Activated T-helper 1 cell treated with anti-CD3 and anti-CD28 coated beads, Interleukin-12 subunit alpha, Interleukin-12 subunit beta, Interleukin-2, Interleukin-4 antibody, amounts not matched to agents 30 ng/mL and 10 ng/mL and 1 ng/mL, durations not matched to agents 14 hours and 24 hours and 36 hours (primary cell): Measurements from ENCODE around the gene SETD6. TPM values are rescaled to one million over a fixed set of nuclear protein-coding genes. Genes with fewer than 3 reads are reported as not detected.
"Not testable (repeated sequence)": the region's sequence is repeated elsewhere in the genome, so short reads cannot be mapped to it uniquely, and the experiment has no call there.

Experiments used
- DNase-seq: peaks from one replicate; pipeline ENCODE4 v3.0.0; 2021; ENCODE audit warnings: low spot score
- H3K27ac Mint-ChIP-seq: one replicate; pipeline ENCODE4 v1.8.0; 2021; ENCODE audit warnings: mild to moderate bottlenecking, mixed read lengths
- H3K27me3 Mint-ChIP-seq: one replicate; pipeline ENCODE4 v1.8.0; 2022; ENCODE audit warnings: mild to moderate bottlenecking, moderate library complexity, mixed read lengths; ENCODE audit not compliant: insufficient read depth
- H3K36me3 Mint-ChIP-seq: one replicate; pipeline ENCODE4 v1.8.0; 2021; ENCODE audit warnings: low read depth, mixed read lengths
- H3K4me1 Mint-ChIP-seq: one replicate; pipeline ENCODE4 v1.8.0; 2021; ENCODE audit warnings: low read depth, mixed read lengths
- H3K4me3 Mint-ChIP-seq: one replicate; pipeline ENCODE4 v1.8.0; 2021; ENCODE audit warnings: mild to moderate bottlenecking, moderate library complexity, mixed read lengths
- H3K9me3 Mint-ChIP-seq: one replicate; pipeline ENCODE4 v1.8.0; 2021; ENCODE audit warnings: mixed read lengths
- intact Hi-C: fragments of 100-400 bp; cut with micrococcal nuclease; formaldehyde crosslinking; loops from one replicate; pipeline ENCODE4 v1.15.1; 2024
- total RNA-seq: library from RNA; stranded (reverse); gene quantifications from 2 replicates; pipeline ENCODE4 v1.2.3, GENCODE V29; 2022

Gene SETD6
- total RNA-seq, 1 donor from 2014 or later, result 32.1 TPM

GRCh38 chr16:58481931-58482330 lies 33.4 kb upstream of the SETD6 start:
- no peaks in the 10 kb centered on the region for H3K36me3 Mint-ChIP-seq
- no peak overlapping the region for H3K4me3 Mint-ChIP-seq
- no peak overlapping the region for H3K27ac Mint-ChIP-seq
- H3K27me3 Mint-ChIP-seq, result peaks cover 6% of the 10 kb centered on the region
- no peaks in the 10 kb centered on the region for H3K9me3 Mint-ChIP-seq
- intact Hi-C loops, result no loop called here
- DNase-seq, result no peak
- no peaks in the 10 kb centered on the region for H3K4me1 Mint-ChIP-seq

- intact Hi-C loops, result no loop called here
- no peaks in the 10 kb centered on the region for H3K36me3 Mint-ChIP-seq
- no peaks in the 10 kb centered on the region for H3K4me1 Mint-ChIP-seq
These were observed 30.0 kb upstream of the SETD6 start for GRCh38 chr16:58485184-58485887.

GRCh38 chr16:58487566-58488351 lies 27.6 kb upstream of the SETD6 start:
- Mint-ChIP-seq H3K4me1 (no peaks in the 10 kb centered on the region), H3K9me3 (no peaks in the 10 kb centered on the region), H3K27ac (no peak overlapping the region), H3K27me3 (peaks cover 2% of the 10 kb centered on the region), H3K36me3 (no peaks in the 10 kb centered on the region), H3K4me3 (no peak overlapping the region)
- DNase-seq, result peak; percentile 45
- intact Hi-C loops, result loop anchor here (1.0 kb wide), 1 partner anchor 151 kb away; no protein-coding TSS in a partner anchor

More at GRCh38 chr16:58485184-58485887, 30.0 kb upstream of the SETD6 start:
- H3K4me3 Mint-ChIP-seq, result no peak overlapping the region
- peaks cover 2% of the 10 kb centered on the region for H3K27me3 Mint-ChIP-seq
- H3K27ac Mint-ChIP-seq, result no peak overlapping the region
- no peak for DNase-seq
- H3K9me3 Mint-ChIP-seq, result no peaks in the 10 kb centered on the region

- no peak overlapping the region for H3K27ac Mint-ChIP-seq
- no peak overlapping the region for H3K4me3 Mint-ChIP-seq
- intact Hi-C loops, result no loop called here
- H3K4me1 Mint-ChIP-seq, result no peaks in the 10 kb centered on the region
- H3K9me3 Mint-ChIP-seq, result no peaks in the 10 kb centered on the region
- no peaks in the 10 kb centered on the region for H3K36me3 Mint-ChIP-seq
- peaks cover 2% of the 10 kb centered on the region for H3K27me3 Mint-ChIP-seq
- no peak for DNase-seq
These were observed 26.8 kb upstream of the SETD6 start for GRCh38 chr16:58488531-58488930.

GRCh38 chr16:58490065-58490464 lies 25.3 kb upstream of the SETD6 start:
- Mint-ChIP-seq H3K36me3 (no peaks in the 10 kb centered on the region), H3K27ac (no peak overlapping the region), H3K4me1 (peaks cover 3% of the 10 kb centered on the region), H3K9me3 (no peaks in the 10 kb centered on the region), H3K27me3 (peaks cover 2% of the 10 kb centered on the region), H3K4me3 (no peak overlapping the region)
- DNase-seq, result no peak
- intact Hi-C loops, result no loop called here

- H3K27ac Mint-ChIP-seq, H3K9me3 Mint-ChIP-seq, intact Hi-C loops, H3K4me3 Mint-ChIP-seq, H3K4me1 Mint-ChIP-seq, H3K36me3 Mint-ChIP-seq, H3K27me3 Mint-ChIP-seq, DNase-seq: not testable (repeated sequence)
These were observed 24.8 kb upstream of the SETD6 start for GRCh38 chr16:58490539-58490938.

GRCh38 chr16:58492066-58492465 lies 23.3 kb upstream of the SETD6 start:
- Mint-ChIP-seq H3K36me3 (no peaks in the 10 kb centered on the region), H3K9me3 (no peaks in the 10 kb centered on the region), H3K27ac (no peak overlapping the region), H3K4me1 (peaks cover 9% of the 10 kb centered on the region), H3K27me3 (peaks cover 2% of the 10 kb centered on the region), H3K4me3 (no peak overlapping the region)
- DNase-seq, result no peak
- intact Hi-C loops, result no loop called here

- no peaks in the 10 kb centered on the region for H3K36me3 Mint-ChIP-seq
- no peak for DNase-seq
- H3K9me3 Mint-ChIP-seq, result no peaks in the 10 kb centered on the region
- intact Hi-C loops, result no loop called here
- peaks cover 9% of the 10 kb centered on the region for H3K4me1 Mint-ChIP-seq
- H3K27me3 Mint-ChIP-seq, result peaks cover 2% of the 10 kb centered on the region
- peak overlapping the region; percentile 50 for H3K27ac Mint-ChIP-seq
- no peak overlapping the region for H3K4me3 Mint-ChIP-seq
These were observed 22.6 kb upstream of the SETD6 start for GRCh38 chr16:58492735-58493134.

- intact Hi-C loops, result no loop called here
- H3K36me3 Mint-ChIP-seq, result no peaks in the 10 kb centered on the region
- H3K27ac Mint-ChIP-seq, result no peak overlapping the region
- H3K27me3 Mint-ChIP-seq, result peaks cover 2% of the 10 kb centered on the region
- DNase-seq, result no peak
- H3K4me3 Mint-ChIP-seq, result no peak overlapping the region
- H3K9me3 Mint-ChIP-seq, result no peaks in the 10 kb centered on the region
- peaks cover 9% of the 10 kb centered on the region for H3K4me1 Mint-ChIP-seq
These were observed 21.4 kb upstream of the SETD6 start for GRCh38 chr16:58493756-58494431.

GRCh38 chr16:58494981-58495520 lies 20.3 kb upstream of the SETD6 start:
- Mint-ChIP-seq H3K36me3 (no peaks in the 10 kb centered on the region), H3K9me3 (no peaks in the 10 kb centered on the region), H3K4me3 (no peak overlapping the region), H3K27me3 (peaks cover 1% of the 10 kb centered on the region), H3K27ac (peak overlapping the region; percentile 87), H3K4me1 (peaks cover 9% of the 10 kb centered on the region)
- intact Hi-C loops, result loop anchor here (1.0 to 5.0 kb wide), 5 partner anchors 103 to 368 kb away; partner anchors contain the start of genes CFAP20, CSNK2A2 and GINS3
- peak; percentile 65 for DNase-seq

- Mint-ChIP-seq H3K9me3 (no peaks in the 10 kb centered on the region), H3K36me3 (no peaks in the 10 kb centered on the region), H3K27ac (peak overlapping the region; percentile 87), H3K4me3 (no peak overlapping the region), H3K4me1 (peaks cover 9% of the 10 kb centered on the region), H3K27me3 (peaks cover 4% of the 10 kb centered on the region)
- no peak for DNase-seq
- intact Hi-C loops, result loop anchor here (1.0 to 5.0 kb wide), 5 partner anchors 103 to 368 kb away; partner anchors contain the start of genes CFAP20, CSNK2A2 and GINS3
These were observed 19.6 kb upstream of the SETD6 start for GRCh38 chr16:58495521-58496331.

GRCh38 chr16:58497468-58497867 lies 17.8 kb upstream of the SETD6 start:
- intact Hi-C loops, result loop anchor here (5.0 kb wide), 3 partner anchors 260 to 370 kb away; partner anchors contain the start of genes CFAP20 and CSNK2A2
- Mint-ChIP-seq H3K9me3 (no peaks in the 10 kb centered on the region), H3K4me1 (peaks cover 9% of the 10 kb centered on the region), H3K27ac (peak overlapping the region; percentile 18), H3K36me3 (no peaks in the 10 kb centered on the region), H3K4me3 (no peak overlapping the region), H3K27me3 (peaks cover 4% of the 10 kb centered on the region)
- no peak for DNase-seq
